Prostate gland (tissue), 2 donors: Measurements from ENCODE around the gene SARDH.

Experiments
- CTCF ChIP-seq, 4 experiments: fragments of 200-600 bp in 2 of 4; fragments of 450-650 bp in 2 of 4; sonication (generic) in 2 of 4; IDR thresholded peaks; 1 replicate in 3 of 4; 2 replicates in 1 of 4; pipeline ENCODE4 v1.5.1; 2016 to 2019; ENCODE audit warnings: antibody characterized with exemption in 4 of 4, mild to moderate bottlenecking in 2 of 4, moderate library complexity in 2 of 4
- POLR2AphosphoS5 ChIP-seq: sonication (generic); formaldehyde crosslinking; IDR thresholded peaks from one replicate; pipeline ENCODE4 v1.6.1; 2017; ENCODE audit warnings: antibody characterized with exemption

DNA sequence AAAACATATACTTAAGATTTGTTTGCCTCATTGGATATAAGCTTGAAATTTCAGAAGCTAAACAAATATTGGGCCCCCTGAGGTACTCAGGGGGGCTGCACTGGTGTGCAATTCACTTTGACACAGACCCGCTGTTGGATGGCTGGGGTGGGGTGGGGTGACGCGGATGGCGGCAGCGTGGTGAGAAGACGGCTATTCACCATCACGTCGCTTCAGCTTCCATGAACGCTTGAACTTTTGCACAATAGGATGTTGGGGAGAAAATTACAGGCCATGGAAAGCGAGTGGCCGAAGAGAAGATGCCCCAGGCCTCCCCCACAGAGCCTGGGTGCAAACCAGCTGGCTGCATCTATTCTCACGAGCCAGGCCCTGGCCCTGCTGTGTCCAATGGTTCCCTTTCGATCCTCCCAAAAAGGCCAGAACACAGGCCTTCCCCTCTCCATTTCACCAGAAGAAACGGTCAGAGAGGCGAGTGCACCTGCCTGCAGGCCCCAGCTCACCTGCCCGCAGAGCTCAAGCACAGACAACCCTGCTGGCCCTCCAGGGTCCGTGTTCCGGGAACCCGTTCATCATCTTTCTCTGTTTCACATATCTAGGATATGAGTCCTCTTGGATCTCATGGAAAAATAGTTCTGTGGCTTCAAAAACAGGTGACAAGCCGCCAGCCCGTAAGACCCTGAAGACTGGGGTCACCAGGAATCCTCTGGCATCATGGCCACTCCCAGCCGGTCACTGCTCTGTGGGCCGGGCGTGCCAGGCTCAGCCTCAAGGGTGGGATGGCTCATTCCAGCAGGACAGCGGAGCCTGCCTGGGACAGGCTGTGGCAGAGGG lies 46.8 kb upstream of the SARDH start:
- TF ChIP-seq POLR2AphosphoS5 (no peak), CTCF (IDR thresholded peaks at IDR 0.05) (no peak)
